GM18870 (cell line): ENCODE data around the gene CAMK2A.

ENCODE experiments used
- ATAC-seq: cut with Tn5 transposase; IDR thresholded peaks from one replicate; pipeline ENCODE4 v1.9.1; 2021; ENCODE audit warnings: moderate library complexity; ENCODE audit not compliant: unreplicated experiment

The CAMK2A gene

DNA sequence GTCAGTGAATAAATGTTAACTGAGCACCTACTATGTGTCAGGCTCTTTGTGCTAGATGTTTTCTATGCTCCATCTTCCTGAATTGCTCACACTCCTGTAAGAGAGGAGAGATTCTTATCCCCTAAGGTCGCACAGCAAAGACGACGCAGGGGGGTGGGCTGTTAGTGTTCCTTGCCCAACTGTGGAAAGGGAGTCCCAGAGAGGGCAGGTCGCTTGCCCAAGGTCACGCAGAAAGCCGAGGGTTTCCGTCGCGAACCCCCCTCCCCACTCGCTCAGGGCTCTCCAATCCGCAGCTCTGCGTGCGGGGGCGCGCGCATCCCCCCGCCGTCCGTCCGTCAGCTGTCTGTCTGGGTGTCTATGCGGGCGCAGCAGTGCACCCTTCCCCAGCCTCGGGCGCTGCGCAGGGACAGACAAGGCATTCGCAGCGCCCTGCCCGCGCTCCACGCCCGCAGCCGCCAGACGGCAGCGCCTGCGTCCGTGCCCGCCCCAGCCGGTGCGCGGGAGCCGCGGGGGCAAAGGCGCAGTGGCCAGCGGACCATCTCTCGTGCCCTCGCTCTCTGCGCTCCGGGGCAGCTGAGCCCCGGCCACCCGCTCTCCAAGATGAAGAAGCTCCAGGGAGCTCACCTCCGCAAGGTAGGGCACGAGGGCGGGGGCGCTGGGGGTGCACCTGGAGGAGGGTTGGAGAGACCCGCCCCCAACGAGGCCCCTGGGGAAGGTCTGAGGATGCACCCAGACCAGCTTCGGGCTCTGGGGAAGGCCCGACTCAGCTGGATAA, 99.7 kb downstream of the CAMK2A start, which contains the start of gene SLC6A7:
SLC6A7 (plus strand) TSS at position 335 of the 775 bp plus-strand sequence; CDS start at position 601, 266 bp downstream.
- no peak for ATAC-seq

DNA sequence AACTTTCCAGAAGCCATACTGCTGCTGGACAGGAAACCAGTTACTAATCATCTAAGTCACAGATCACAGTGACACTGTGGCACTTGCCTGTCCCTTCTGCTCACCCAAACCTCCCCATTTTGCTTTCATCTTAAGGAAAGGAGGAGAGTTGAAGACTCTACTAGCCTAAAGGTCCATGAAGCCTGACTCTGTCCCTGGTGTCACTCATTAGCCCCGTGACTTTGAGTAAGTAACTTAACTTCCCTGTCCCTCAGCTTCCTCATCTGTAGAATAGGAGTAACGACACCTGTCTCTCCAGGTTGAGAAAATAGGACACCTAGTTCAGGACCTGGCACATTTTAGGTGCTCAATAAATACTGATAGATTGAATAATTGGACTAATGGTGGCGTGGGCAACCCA, 100.2 kb downstream of the CAMK2A start:
- ATAC-seq: no peak

DNA sequence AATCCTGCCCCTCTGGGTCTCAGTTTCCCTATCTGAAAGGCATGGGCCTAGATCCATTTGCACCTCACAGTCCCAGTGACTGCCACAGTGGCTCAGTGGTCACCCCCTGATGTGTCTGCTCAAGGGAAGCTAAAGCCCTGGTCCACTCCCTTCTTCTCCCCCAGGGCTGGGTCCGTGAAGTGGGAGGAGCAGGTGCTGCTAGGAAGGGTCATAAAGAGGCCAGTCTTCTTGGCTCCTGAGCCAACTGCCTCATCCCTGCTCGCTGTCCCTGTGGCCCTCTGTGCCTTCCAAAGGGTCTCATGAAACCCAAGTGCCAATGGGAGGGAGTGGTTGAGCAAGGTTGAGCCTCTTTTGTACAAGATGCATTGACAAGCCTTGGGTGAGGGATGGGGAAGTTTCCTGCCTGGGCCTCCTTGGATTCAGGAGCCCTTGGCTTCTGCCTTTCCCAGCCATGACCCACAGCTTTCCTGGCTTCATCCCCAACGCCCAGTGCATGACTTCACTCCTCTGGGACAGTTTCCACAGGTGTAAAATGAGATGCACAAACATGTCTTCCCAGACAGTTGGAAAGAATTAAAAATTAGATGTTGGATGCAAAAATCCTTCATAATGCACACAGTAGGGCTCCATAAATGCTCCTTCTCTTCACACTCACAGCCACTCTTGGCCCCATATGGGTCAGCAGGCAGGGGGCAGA, 101.3 kb downstream of the CAMK2A start:
- no peak for ATAC-seq

DNA sequence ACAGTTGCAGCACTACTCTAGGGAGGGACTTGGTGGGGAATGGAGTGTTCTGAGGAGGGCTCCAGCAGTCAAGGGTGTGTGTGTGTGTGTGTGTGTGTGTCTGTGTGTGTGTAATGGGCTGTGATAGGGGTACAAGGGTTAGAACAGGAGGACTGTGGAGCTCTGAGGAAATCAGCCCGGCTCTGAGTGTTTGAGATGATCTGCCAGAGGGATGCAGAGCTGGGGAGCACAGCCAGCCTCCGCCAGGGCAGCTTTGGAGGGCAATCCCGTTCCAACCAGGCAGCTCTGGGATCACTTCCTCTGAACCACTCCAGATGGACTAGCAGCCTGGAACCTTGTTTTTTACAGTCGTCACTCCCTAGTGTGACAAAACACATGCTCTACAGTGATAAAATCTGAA, 102.7 kb downstream of the CAMK2A start:
- ATAC-seq: no peak

DNA sequence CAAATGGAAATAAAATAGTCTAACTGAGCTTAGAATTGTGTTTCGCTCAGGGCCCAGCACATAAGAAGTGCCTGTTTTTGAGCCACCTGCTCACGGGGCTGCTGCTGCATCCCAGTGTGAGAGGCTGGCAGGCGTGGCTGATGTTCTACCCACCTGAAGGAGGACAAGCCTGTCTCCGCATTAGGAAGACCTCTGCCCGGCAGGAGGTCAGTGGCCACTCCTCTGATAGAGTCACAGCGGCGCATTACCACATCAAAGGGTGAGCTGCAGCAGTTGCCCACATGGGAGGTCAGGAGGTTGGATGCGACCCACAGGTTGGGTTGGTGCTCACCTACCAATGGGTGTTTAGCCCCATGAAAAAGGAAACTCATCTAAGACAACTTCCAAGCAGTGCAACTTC, 103.4 kb downstream of the CAMK2A start:
- ATAC-seq: no peak

DNA sequence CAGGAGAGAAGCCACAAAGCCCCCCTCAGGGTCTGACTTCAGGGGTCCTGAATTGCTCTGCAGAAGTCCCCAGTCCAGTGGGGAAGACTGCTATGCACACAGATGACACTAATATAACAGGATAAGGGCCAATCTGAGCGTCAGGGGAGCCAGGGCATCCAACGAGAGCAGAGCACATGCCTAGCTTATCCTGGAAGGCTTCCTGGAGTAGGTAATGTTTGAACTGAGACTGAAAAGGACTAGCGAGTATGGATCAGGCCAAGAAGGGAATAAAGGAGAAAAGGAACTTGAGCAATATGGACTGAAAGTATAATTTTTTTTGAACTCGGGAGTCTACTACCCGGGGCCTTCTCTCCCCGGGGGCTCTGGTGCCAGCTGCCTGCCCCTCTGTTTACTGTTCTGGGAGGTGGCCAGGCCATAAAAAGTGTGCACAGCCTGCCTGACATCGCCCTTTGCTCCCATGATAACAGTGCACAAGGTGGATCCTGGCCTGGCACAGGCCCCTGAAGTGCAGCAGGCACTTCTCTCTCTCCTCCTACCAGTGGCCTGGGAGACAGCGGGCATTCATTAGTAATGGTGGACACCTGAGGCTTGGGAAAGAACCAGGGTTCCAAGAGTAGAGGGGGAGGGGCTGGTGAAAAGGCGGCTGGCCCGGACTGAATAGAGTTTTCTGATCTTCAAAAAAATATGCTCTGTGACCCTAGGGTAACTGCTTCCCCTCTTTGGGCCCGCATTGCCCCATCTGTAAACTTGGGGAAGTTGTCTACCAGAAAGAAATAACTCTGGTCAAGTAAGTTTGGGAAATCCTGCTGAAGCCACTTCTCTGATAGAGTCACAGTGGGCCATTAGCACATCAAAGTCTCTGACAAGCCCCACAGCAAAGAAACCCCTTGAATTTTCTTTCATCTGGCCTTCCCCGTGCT, 104.3 kb downstream of the CAMK2A start:
- no peak for ATAC-seq

DNA sequence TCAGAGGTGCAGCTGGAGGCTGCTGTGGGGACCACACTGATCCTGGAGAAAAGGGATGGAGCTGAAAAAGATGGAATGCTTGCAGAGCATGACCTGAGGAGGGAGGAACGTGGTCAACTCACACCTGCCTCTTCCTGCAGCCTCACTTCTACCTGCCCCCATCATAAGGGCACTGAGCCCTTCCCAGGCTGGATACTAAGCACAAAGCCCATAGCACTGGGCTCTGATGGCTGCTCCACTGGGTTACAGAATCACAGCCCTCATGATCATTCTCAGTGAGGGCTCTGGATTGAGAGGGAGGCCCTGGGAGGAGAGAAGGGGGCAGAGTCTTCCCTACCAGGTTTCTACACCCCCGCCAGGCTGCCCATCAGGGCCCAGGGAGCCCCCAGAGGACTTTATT, 105.6 kb downstream of the CAMK2A start:
- ATAC-seq: no peak

DNA sequence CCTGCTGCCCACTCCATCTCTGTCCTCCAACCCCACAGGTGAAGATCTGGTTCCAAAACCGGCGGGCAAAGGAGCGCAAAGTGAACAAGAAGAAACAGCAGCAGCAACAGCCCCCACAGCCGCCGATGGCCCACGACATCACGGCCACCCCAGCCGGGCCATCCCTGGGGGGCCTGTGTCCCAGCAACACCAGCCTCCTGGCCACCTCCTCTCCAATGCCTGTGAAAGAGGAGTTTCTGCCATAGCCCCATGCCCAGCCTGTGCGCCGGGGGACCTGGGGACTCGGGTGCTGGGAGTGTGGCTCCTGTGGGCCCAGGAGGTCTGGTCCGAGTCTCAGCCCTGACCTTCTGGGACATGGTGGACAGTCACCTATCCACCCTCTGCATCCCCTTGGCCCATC, 106.1 kb downstream of the CAMK2A start:
- no peak for ATAC-seq

DNA sequence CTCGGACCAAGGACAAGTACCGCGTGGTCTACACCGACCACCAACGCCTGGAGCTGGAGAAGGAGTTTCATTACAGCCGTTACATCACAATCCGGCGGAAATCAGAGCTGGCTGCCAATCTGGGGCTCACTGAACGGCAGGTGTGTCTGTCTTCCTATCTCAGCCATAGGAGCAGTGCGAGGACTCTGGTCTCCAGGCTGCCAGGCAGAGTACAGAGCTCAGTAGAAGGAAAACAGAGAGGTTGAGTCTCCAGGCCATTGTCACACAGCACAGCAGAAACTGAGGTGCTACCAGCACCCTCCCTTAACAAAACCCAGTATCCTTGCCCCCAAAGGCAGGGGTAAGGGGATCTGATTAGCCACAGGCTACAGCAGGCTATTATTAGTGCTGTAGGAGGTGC, 106.8 kb downstream of the CAMK2A start:
- no peak for ATAC-seq

DNA sequence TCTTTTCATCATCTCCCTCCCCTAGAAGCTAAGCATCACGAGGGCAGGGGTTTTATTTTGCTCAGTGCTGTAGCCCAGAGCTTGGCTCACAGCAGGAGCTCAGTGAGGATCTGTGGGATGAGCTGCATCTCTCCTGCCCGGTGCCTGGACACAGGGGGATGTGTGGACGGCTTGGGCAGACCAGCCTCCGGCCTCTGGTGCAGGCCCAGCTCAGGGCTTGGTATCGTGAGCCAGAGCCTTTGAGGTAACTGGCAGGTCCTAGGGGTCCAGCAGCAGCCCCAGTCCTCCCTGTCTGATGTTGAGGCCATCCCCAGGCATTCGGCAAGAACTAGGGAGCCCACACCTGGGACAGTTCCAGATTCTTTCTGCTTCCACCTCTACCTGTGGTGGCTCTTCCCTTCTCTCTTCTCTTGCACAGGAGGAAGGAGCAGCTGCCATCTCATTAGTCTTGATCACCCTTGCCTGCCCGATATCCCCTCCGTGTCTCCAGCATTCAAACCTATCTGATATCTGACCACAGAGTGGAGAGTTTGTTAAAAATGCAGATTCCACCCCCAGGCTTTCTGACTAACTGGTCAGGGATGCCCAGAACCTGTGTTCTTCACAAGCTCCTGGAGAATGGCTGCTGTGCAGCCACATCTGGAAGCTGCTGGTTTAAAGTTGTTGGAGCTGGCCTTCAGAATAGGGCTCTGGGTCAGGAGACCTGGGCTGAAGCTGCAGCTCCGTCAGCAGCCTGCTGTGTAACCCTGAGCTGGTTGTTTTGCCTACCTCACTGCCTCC, 107.6 kb downstream of the CAMK2A start:
- no peak for ATAC-seq

DNA sequence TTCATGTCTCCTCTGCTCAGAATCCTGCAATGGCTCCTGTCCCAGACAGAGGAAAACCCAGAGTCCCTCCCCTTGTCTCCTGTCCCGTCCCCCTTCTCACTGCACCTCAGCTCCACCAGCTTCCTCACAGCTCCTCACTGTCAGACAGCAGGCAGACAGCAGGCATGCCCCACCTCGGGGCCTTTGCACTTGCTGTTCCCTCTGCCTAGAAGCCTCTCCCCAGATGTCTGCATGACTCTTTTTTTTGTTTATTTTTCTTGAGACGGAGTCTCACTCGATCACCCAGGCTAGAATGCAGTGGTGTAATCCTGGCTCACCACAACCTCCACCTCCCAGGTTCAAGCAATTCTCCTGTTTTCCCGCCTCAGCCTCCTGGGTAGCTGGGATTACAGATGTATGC, 108.5 kb downstream of the CAMK2A start:
- ATAC-seq: no peak

DNA sequence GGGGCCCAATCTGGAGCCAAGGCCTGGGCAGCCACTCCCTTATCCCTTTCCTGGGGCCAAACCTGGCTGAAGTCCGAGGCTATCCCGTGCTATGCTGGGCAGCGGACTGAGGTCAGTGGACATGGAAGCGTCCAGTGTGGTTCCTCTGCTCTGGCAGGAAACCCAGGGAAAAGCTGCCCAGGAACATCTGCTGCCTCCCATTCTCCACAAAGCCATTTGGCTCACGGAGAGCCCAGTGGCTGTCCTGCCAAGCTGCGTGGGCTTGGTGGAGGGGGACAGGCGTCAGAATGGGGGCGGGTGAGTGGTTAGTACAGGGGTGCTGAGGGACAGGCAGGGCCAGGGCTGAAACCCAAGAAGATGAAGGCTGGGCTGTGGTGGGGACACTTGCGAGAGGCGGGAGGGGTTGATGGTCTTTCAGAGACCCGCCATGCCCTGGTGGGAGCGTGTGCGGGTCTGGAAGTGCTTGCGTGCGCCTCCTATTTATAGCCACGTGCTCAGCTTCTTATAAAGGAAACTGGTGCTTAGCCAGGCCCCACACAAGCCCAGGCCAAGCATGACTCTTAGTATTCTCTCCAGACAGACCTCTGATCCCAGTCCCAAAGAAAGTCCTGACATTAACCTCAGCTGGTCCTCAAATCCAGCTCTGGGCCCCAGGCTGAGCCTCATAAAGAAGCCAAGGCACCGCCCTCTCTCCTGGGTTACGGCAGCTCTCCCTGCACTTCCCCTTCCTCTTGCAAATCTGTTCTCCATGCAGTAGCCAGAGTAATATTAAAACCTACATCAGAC, 109.1 kb downstream of the CAMK2A start:
- ATAC-seq: no peak

DNA sequence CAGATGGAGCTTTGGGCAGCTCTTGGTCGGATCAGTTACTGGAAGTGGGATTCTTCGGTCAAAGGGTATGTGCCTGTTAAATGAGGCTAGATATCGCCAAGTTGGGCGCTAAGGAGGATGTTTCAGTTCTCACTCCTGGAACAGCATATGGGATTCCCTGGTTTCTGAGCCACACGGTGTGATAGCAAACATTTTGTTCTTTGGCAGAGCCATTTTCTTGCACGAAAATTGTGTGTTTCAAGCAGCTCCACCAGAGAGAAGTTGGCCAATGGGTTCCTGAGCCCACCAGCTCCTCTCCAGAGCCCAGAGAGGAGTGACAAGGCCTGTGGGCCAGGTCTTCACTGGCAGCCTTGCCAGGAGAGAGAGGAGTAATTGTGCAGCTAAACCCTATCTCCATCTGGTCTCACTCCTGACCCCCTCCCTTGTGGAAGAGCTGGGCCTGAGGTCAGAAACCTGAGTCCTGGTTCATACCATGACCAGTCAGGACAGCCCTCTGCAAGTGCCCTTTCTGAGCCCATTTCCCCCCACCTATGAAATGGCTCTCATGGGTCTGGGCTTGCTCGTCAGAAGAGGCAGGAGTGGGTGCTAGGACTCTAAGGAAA, 110.5 kb downstream of the CAMK2A start:
- no peak for ATAC-seq

DNA sequence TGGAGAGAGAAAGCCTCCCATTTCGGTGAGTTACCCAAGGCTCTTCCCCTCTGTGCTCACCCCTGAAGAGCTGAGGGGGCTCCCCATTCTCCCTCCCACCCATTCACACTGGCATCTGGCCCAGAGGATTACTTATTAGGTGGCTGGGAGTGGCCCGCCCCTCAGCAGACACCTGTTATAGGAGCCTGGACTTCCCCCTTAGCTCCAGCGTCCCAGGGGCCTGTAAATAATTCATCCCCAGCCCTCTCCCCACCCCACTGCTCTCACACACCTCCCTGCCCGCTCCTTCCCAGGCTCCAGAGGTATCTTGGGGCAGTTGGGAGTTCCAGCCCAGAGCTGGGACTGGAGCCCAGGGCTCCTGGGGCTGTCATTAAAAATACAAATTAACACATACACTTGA, 111.3 kb downstream of the CAMK2A start:
- ATAC-seq: no peak

DNA sequence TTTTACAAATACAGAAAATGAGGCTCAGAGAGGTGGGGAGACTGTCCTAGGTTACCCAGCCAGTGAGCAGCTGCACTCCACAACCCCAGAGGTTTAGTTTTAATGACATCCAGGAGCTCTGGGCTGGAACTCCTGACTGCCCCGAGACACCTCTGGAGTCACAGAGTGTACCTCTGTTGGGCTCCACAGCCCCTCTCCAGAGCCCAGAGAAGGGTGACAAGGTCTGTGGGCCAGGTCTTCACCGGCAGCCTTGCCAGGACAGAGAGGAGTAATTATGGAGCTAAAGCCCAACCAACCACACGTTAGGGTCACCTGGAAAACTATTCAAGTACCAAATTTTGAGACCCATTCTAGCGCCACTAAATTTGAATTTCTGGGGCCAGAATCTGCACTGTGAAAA, 111.9 kb downstream of the CAMK2A start:
- ATAC-seq: no peak

DNA sequence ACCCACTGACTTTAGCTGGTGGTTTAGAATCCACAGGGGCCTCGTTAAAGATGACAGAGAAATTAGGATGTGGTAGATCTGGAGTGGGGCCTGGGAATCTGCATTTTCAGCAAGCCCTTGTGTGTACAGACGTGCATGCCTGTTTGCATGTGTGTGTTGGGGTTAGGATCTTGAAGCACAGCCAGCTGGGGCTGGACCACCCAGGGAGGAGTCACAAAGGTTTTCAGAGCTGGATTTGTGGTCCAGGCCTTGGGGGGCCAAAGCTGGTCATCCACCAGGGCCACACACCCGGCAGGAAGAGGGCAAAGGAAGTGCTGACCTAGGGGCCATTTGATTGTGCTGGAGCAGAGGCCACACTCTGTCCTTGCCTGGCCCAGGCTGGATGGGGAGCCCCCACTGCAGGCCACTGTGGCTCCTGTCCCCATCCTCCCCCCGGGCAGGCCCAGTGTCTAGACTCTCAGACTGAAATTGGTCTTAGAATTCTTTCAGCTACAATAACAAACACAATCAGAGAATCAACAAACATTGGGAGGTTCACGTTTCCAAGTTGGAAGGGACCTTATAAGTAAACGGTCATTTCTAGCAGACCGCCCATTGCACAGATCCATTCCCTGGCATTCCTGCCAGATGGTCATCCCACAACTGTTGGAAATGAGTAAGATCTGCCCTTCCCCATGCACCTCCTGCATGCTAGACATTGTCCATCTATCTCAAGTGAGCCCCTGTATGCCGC, 112.7 kb downstream of the CAMK2A start:
- ATAC-seq: no peak

DNA sequence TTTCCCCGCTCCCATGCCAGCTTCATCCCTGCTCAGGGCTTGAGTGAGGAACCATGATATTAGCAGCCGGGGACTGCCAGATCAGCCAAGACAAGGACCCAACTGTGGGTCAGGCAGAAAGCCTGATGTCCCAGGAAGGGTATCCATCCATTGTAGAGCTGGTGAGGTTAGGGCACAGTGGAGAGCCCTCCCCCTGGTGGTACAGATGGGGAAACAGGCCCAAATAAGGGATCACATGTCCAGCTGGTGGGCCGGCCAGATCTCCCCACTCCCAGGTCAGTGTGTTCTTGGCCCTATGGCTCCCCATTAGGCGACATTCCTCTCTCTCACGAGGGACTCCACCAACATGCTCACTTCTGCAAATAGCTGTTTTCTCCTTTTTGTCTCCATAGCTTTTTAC, 114.0 kb downstream of the CAMK2A start:
- ATAC-seq: no peak

DNA sequence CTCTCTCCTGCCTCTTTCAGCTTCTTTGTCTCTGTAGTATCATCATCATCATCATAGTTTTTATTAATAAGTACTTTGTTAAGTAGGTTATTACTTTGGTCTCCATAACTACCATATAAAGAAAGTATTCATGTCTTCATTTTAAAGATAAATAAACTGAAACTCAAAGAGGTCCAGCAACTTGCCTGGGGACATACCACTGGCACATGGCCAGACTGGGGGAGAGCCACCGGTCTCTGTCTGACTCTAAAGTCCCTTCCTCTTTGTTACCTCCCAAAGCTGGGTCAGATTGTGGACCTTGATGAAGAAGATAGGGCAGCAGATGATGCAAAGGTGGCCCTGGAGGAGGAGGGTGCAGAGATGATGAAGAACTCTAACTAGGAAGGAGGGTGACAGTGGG, 114.5 kb downstream of the CAMK2A start:
- ATAC-seq: no peak

DNA sequence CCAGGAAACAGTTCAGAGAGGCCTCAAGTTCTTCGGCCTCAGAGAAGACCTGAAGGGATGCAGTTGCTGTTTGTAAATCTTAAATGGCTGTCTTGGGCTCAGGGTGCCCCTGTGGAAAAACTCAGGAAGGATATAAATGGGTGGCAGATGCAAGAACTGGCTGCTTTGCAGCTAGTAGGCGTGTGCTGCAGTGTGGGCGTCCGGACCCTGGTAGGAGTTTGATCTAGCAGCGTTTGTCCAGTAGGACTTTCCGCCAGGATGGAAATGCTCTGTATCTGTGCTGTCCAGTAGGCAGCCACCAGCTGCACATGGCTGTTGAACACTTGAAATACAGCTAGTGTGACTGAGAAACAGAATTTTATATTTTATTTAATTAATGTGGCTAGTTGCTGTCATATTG, 115.3 kb downstream of the CAMK2A start:
- ATAC-seq: no peak
